ENCODE measurements around the gene NSDHL. TPM values are rescaled to one million over a fixed set of nuclear protein-coding genes. Genes with fewer than 3 reads are reported as not detected.
"Not testable (repeated sequence)": the region's sequence is repeated elsewhere in the genome, so short reads cannot be mapped to it uniquely, and the experiment has no call there.

The NSDHL gene
- total RNA-seq (2021; ENCODE audit: unreplicated experiment) (22.1 TPM), Bru-seq, nascent RNA (percentile 55 among the genes with signal in this experiment), BruChase-seq, experiment 1, labeled RNA remaining after a 6-hour chase (percentile 53 among the genes with signal in this experiment), BruChase-seq, experiment 2, labeled RNA remaining after a 2-hour chase (percentile 54 among the genes with signal in this experiment)
- polyA plus RNA-seq (2012), result 21.6 and 25.7 TPM in 2 replicates
- long read RNA-seq, transcript NSDHL-201 (8 exons, 1,929 nt), result major isoform, 32 of 39 reads
- long read RNA-seq, partial matches to known transcripts, result 1 of 39 reads
- long read RNA-seq, other reads (novel, unspliced or antisense), result 4 of 39 reads

DNA sequence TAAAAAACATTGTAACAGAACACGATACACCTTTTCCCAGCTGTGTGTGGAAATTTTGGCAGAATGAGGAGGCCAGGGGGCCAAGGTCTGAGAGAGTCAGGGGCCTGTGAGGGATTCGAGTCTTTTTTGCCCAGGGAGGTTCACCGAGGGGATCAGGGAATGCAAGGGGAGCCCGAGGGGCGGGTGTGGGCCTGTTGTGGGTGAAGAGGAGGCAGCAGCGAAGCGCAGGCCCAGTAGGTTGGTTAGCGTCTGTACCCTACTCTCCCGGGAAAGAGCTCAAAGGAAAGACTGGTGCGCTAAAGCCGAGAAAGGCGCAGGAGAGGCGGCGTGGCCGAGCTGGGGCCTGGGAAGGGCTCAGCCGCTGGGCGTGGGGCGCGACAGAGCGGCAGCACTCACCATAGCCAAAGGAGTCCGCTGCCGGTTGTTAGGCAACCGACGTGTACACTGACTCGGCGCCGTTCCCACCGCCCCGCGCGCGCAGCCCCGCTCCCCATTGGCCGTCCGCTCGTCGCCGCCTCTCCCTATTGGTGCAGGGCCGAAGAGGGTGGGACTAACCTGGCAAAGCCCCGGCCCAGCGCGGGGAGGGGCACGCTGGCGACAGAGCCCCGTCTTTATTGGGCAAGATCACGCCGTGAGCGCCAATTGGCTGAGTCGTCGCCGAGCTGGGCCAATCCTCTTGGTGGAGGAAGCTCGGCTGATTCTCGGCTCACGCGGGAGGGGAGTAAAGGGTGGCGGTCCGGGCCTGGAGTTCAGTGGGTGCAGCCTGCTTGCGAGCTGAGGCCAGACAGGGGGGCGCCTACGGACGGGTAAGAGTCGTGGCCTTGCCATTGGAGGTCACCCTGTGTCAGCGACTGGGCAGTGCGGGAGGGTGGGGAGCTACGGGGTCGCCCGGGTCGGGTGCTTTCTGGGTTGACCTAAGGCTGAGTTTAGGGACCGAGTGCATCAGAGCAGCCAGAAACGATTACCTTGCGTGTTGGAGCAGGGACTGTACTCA, at the start of gene NSDHL, which contains the start of gene CETN2:
NSDHL (plus strand) TSS at position 752 of the 994 bp plus-strand sequence. CDS start 15,262 bp downstream, outside the sequence.
CETN2 (minus strand) TSS at position 446 of the 994 bp plus-strand sequence; CDS start at position 399, 47 bp downstream.
- H3K9ac ChIP-seq (ENCODE audit: low read length), result peak within 1 kb of the TSS; percentile 79
- no peak within 1 kb of the TSS for H2AFZ ChIP-seq (ENCODE audit: low read depth, low read length, poor library complexity, severe bottlenecking)
- peak within 1 kb of the TSS; percentile 81 for H3K4me2 ChIP-seq (ENCODE audit: low read length)
- no peaks in the 10 kb centered on the region for H3K9me3 ChIP-seq (ENCODE audit: control insufficient read depth in 1 of 2, insufficient read depth in 1 of 2, low read depth in 1 of 2, low read length in 2 of 2)
- no peaks in the 10 kb centered on the region for H3K9me2 ChIP-seq (ENCODE audit: insufficient read depth)
- TF ChIP-seq POLR2AphosphoS5 (IDR thresholded peaks at IDR 0.05; ENCODE audit: low read depth, low read length) (peak; percentile 68), SP1 (IDR thresholded peaks at IDR 0.05; ENCODE audit: low read depth) (peak; percentile 93), RAD21 (IDR thresholded peaks at IDR 0.05; ENCODE audit: low read depth) (no peak), ELF1 (IDR thresholded peaks at IDR 0.05; ENCODE audit: borderline replicate concordance, low read depth) (no peak), ZNF274 (IDR thresholded peaks at IDR 0.05; ENCODE audit: low read depth, low read length) (no peak), ZFX (IDR thresholded peaks at IDR 0.05) (no peak), EZH2phosphoT487 (IDR thresholded peaks at IDR 0.05; ENCODE audit: borderline replicate concordance) (no peak), MAX (IDR thresholded peaks at IDR 0.05) (peak; percentile 8; the same call in 1 of the 2 replicates)
- TF ChIP-seq, protein P1, sequence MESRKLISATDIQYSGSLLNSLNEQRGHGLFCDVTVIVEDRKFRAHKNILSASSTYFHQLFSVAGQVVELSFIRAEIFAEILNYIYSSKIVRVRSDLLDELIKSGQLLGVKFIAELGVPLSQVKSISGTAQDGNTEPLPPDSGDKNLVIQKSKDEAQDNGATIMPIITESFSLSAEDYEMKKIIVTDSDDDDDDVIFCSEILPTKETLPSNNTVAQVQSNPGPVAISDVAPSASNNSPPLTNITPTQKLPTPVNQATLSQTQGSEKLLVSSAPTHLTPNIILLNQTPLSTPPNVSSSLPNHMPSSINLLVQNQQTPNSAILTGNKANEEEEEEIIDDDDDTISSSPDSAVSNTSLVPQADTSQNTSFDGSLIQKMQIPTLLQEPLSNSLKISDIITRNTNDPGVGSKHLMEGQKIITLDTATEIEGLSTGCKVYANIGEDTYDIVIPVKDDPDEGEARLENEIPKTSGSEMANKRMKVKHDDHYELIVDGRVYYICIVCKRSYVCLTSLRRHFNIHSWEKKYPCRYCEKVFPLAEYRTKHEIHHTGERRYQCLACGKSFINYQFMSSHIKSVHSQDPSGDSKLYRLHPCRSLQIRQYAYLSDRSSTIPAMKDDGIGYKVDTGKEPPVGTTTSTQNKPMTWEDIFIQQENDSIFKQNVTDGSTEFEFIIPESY (IDR thresholded peaks at IDR 0.05; ENCODE audit: extremely low read depth, insufficient replicate concordance, low read length), result peak; percentile 19
- CTCF ChIA-PET, result interaction anchor here (1.0 to 1.3 kb wide), 2 partner anchors 9 to 95 kb away, joined by 3 to 10 read pairs; no protein-coding TSS in a partner anchor
- RAD21 ChIA-PET (ENCODE audit: low non-redundant PET in 1 of 2, low total read pairs in 2 of 2, uncharacterized antibody in 2 of 2, unreplicated experiment in 2 of 2), result interaction anchor here in 1 of 2 experiments (0.7 to 0.8 kb wide), 2 partner anchors 9 to 188 kb away, joined by 3 to 4 read pairs; no protein-coding TSS in a partner anchor
- intact Hi-C loops (cut with micrococcal nuclease), result no loop called here
- POLR2A ChIA-PET, result interaction anchor here (1.5 kb wide), 1 partner anchor 9 kb away, joined by 4 read pairs; no protein-coding TSS in a partner anchor
- peak within 1 kb of the TSS; percentile 39 for H3K27ac ChIP-seq (ENCODE audit: low read depth, low read length)
- H4K20me1 ChIP-seq (ENCODE audit: insufficient read depth), result no peaks in the 10 kb centered on the region
- no peaks in the 10 kb centered on the region for H3K36me3 ChIP-seq (ENCODE audit: control insufficient read depth in 1 of 2, insufficient read depth in 2 of 2, low read length in 2 of 2)
- peak; percentile 97 for ATAC-seq
- peak; percentile 86 for DNase-seq (ENCODE audit: low read depth, low spot score)
- peaks cover 18% of the 10 kb centered on the region for H3K79me2 ChIP-seq (ENCODE audit: insufficient read depth, low read length)
- H3K4me1 ChIP-seq (ENCODE audit: control insufficient read depth in 1 of 2, insufficient read depth in 2 of 2, low read length in 2 of 2), result peaks cover 3 to 6% of the 10 kb centered on the region in 2 experiments; a peak in 1 of 4 replicates
- BruUV-seq (replicated peaks), result TSS peak; percentile 48
- no peaks in the 10 kb centered on the region for H3K27me3 ChIP-seq (ENCODE audit: insufficient read depth, low read length)
- H3K4me3 ChIP-seq (replicated peaks in 1 of 2; ENCODE audit: low read depth in 1 of 2, low read length in 2 of 2), result peak within 1 kb of the TSS; percentile 75 to 82

DNA sequence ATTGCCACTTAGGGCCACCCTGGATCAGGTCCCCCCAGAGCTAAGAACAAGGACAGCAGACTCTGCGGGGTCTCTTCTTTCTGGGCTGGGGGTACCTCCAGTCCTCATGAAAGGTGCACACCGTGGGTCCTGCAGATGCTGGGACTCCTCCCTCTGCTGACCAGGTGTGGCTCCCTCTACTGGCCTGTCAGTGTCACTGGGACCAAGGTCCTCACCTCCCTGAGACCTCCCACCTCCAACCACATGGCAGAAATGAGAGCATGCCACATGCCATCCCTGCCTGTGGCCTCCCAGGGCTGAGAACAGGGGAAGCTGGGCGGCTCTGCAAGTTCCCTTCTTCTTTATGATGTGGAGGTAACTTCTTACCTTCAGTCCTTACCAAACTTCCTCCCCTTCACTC, 43.8 kb upstream of the NSDHL start:
- DNase-seq (ENCODE audit: low read depth, low spot score); H4K20me1 ChIP-seq (ENCODE audit: insufficient read depth); BruUV-seq (replicated peaks); H3K79me2 ChIP-seq (ENCODE audit: insufficient read depth, low read length); RAD21 ChIA-PET (ENCODE audit: low non-redundant PET in 1 of 2, low total read pairs in 2 of 2, uncharacterized antibody in 2 of 2, unreplicated experiment in 2 of 2); H3K4me1 ChIP-seq (ENCODE audit: control insufficient read depth in 1 of 2, insufficient read depth in 2 of 2, low read length in 2 of 2); H3K4me3 ChIP-seq (replicated peaks in 1 of 2; ENCODE audit: low read depth in 1 of 2, low read length in 2 of 2); H3K27ac ChIP-seq (ENCODE audit: low read depth, low read length); H3K4me2 ChIP-seq (ENCODE audit: low read length); POLR2A ChIA-PET; H3K36me3 ChIP-seq (ENCODE audit: control insufficient read depth in 1 of 2, insufficient read depth in 2 of 2, low read length in 2 of 2); H3K27me3 ChIP-seq (ENCODE audit: insufficient read depth, low read length); CTCF ChIA-PET; H3K9me2 ChIP-seq (ENCODE audit: insufficient read depth); intact Hi-C loops (cut with micrococcal nuclease); H3K9ac ChIP-seq (ENCODE audit: low read length); H2AFZ ChIP-seq (ENCODE audit: low read depth, low read length, poor library complexity, severe bottlenecking); H3K9me3 ChIP-seq (ENCODE audit: control insufficient read depth in 1 of 2, insufficient read depth in 1 of 2, low read depth in 1 of 2, low read length in 2 of 2): not testable (repeated sequence)
- peak; percentile 99 for ATAC-seq
